HEK293T (cell line): ENCODE results near the gene HK1.

Experiments used
- CTCF ChIA-PET: fragments of 350-600 bp; formaldehyde crosslinking; extraction: SDS; loops from one replicate; lab custom pipeline; 2021; ENCODE audit warnings: antibody characterized with exemption, inconsistent platforms; lab: Yijun Ruan, JAX
- POLR2A ChIA-PET: fragments of 350-600 bp; formaldehyde crosslinking; extraction: SDS; loops from one replicate; lab custom pipeline; 2020; ENCODE audit warnings: antibody characterized with exemption, inconsistent platforms; lab: Yijun Ruan, JAX
- DNase-seq: peaks from one replicate; pipeline ENCODE4 v3.0.0; 2012; ENCODE audit warnings: mixed read lengths; ENCODE audit errors: extremely low spot score
- ARNT ChIP-seq: fragments of 450-650 bp; IDR thresholded peaks from 2 replicates; pipeline ENCODE4 v1.6.1; 2017; ENCODE audit warnings: mild to moderate bottlenecking
- BHLHE40 ChIP-seq: fragments of 450-650 bp; IDR thresholded peaks from 2 replicates; pipeline ENCODE4 v1.6.1; 2016; ENCODE audit warnings: mild to moderate bottlenecking, moderate library complexity, borderline replicate concordance
- CTBP1 ChIP-seq: fragments of 450-650 bp; IDR thresholded peaks from 2 replicates; pipeline ENCODE4 v1.6.1; 2016; ENCODE audit warnings: borderline replicate concordance
- ELF4 ChIP-seq: fragments of 450-650 bp; IDR thresholded peaks from 2 replicates; pipeline ENCODE4 v1.6.1; 2017; ENCODE audit warnings: antibody characterized with exemption
- FOXA1 ChIP-seq: fragments of 450-650 bp; IDR thresholded peaks from 2 replicates; pipeline ENCODE4 v1.6.1; 2016; ENCODE audit warnings: mild to moderate bottlenecking
- FOXK2 ChIP-seq: fragments of 450-650 bp; IDR thresholded peaks from 2 replicates; pipeline ENCODE4 v1.6.1; 2016; ENCODE audit warnings: mild to moderate bottlenecking
- FOXM1 ChIP-seq: fragments of 450-650 bp; IDR thresholded peaks from 2 replicates; pipeline ENCODE4 v1.6.1; 2017; ENCODE audit warnings: mild to moderate bottlenecking, borderline replicate concordance
- HDGF ChIP-seq: fragments of 450-650 bp; IDR thresholded peaks from 2 replicates; pipeline ENCODE4 v1.6.1; 2017; ENCODE audit warnings: antibody characterized with exemption, borderline replicate concordance
- L3MBTL2 ChIP-seq: fragments of 450-650 bp; conservative IDR thresholded peaks from 2 replicates; pipeline ENCODE4 v1.6.1; 2016; ENCODE audit warnings: mild to moderate bottlenecking
- LEF1 ChIP-seq: fragments of 450-650 bp; IDR thresholded peaks from 2 replicates; pipeline ENCODE4 v1.6.1; 2017; ENCODE audit warnings: mild to moderate bottlenecking, borderline replicate concordance
- NFRKB ChIP-seq: fragments of 450-650 bp; IDR thresholded peaks from 2 replicates; pipeline ENCODE4 v1.6.1; 2016; ENCODE audit warnings: mild to moderate bottlenecking, moderate library complexity
- SP1 ChIP-seq: fragments of 450-650 bp; IDR thresholded peaks from 2 replicates; pipeline ENCODE4 v1.6.1; 2017
- SUZ12 ChIP-seq: fragments of 450-650 bp; IDR thresholded peaks from 2 replicates; pipeline ENCODE4 v1.6.1; 2016; ENCODE audit warnings: mild to moderate bottlenecking
- TARDBP ChIP-seq: fragments of 450-650 bp; IDR thresholded peaks from 2 replicates; pipeline ENCODE4 v1.6.1; 2016
- ZNF384 ChIP-seq: fragments of 450-650 bp; IDR thresholded peaks from 2 replicates; pipeline ENCODE4 v1.6.1; 2016
- TF ChIP-seq, protein P1 (sequence below): fragments of 450-650 bp; IDR thresholded peaks from 2 replicates; pipeline ENCODE4 v1.6.1; 2016

The HK1 gene

DNA sequence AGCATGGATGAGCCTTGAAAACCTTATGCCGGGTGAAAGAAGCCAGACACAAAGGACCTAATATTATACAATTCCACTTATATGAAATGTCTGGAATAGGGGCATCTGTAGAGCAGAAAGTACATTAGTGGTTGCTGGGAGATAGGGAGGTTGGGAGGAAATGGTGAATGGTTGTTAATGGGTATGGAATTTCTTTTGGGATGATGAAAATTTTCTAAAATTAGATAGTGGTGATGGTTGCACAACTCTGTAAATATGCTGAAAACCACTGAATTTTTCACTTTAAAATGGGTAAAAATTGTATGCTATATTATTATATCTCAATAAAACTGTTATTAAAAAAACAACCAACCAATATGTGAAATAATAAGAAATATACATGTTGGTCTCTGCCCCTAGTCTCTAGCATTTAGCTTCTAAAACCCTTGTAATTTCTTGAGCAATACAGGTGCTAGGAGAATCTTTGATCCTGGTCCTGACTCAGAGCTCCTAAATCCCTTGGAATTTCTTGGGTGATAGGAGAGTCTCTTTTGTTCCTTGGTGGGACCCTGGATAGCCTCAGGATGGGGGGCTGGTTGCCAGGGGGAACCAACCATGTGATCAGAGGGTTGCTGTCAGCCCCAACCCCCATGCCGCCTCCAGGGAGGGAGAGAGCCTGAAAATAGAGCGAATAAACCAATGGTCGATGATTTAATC is 74.4 kb downstream of the HK1 start:
- POLR2A ChIA-PET: interaction anchor here (1.4 kb wide), 1 partner anchor 34 kb away, joined by 3 read pairs; no protein-coding TSS in a partner anchor
- TF ChIP-seq BHLHE40 (no peak), L3MBTL2 (no peak), LEF1 (no peak), SUZ12 (no peak), ZNF384 (no peak), FOXM1 (no peak), CTBP1 (no peak), FOXA1 (no peak), TARDBP (no peak), ELF4 (no peak), FOXK2 (no peak), NFRKB (no peak)
- TF ChIP-seq, protein P1, sequence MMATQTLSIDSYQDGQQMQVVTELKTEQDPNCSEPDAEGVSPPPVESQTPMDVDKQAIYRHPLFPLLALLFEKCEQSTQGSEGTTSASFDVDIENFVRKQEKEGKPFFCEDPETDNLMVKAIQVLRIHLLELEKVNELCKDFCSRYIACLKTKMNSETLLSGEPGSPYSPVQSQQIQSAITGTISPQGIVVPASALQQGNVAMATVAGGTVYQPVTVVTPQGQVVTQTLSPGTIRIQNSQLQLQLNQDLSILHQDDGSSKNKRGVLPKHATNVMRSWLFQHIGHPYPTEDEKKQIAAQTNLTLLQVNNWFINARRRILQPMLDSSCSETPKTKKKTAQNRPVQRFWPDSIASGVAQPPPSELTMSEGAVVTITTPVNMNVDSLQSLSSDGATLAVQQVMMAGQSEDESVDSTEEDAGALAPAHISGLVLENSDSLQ: no peak
- CTCF ChIA-PET: no interaction called here
- DNase-seq: no peak

DNA sequence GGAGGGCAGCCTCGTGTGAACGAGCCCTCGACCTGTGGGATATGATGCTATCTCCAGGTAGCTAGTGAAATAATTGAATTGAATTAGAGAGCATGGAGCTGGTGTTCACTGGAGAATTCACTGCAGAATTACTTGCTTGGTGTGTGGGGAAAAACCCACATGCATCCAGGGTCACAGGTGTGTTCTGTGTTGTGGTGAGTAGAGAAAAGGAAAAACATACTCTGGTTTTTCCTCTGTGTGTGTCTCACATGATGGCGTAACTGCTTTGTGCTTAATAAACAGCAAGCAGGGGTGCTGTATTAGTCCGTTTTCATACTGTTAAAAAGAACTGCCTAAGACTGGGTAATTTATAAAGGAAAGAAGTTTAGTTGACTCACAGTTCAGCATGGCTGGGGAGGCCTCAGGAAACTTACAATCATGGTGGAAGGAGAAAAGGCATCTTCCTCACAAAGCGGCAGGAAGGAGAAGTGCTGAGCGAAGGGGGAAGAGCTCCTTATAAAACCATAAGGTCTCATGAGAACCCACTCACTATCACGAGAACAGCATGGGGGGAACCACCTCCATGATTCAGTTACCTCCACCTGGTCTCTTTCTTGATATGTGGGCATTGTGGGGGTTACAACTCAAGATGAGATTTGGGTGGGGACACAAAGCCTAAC is 75.8 kb downstream of the HK1 start:
- POLR2A ChIA-PET: interaction anchor here (1.4 kb wide), 1 partner anchor 36 kb away, joined by 3 read pairs; no protein-coding TSS in a partner anchor
- DNase-seq: no peak
- CTCF ChIA-PET: no interaction called here
- TF ChIP-seq CTBP1 (no peak), L3MBTL2 (no peak), SP1 (no peak), FOXA1 (no peak), NFRKB (no peak), LEF1 (no peak), TARDBP (no peak), ARNT (no peak), FOXK2 (no peak), ZNF384 (no peak), SUZ12 (no peak), FOXM1 (no peak), HDGF (no peak), ELF4 (no peak), BHLHE40 (no peak)
- TF ChIP-seq, protein P1: no peak

DNA sequence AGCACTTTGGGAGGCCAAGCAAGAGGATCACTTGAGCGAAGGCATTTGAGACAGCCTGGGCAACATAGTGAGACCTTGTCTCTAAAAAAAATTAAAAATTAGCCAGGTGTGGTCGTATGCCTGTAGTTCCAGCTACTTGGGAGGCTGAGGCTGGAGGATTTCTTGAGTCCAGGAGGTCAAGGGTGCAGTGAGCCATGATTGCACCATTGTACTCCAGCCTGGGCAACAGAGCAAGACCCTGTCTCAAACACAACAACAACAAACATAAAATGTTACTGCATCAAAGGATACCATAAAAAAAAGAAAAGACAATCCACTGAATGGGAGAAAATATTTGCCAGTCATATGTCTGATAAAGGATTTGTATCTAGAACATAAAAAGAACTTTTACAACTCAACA is 77.9 kb downstream of the HK1 start:
- POLR2A ChIA-PET: no interaction called here
- TF ChIP-seq, protein P1: no peak
- TF ChIP-seq TARDBP (no peak), CTBP1 (no peak), L3MBTL2 (no peak), ELF4 (no peak), FOXM1 (no peak), FOXK2 (no peak), ZNF384 (no peak), SP1 (no peak), FOXA1 (no peak), HDGF (no peak)
- CTCF ChIA-PET: no interaction called here
- DNase-seq: no peak

DNA sequence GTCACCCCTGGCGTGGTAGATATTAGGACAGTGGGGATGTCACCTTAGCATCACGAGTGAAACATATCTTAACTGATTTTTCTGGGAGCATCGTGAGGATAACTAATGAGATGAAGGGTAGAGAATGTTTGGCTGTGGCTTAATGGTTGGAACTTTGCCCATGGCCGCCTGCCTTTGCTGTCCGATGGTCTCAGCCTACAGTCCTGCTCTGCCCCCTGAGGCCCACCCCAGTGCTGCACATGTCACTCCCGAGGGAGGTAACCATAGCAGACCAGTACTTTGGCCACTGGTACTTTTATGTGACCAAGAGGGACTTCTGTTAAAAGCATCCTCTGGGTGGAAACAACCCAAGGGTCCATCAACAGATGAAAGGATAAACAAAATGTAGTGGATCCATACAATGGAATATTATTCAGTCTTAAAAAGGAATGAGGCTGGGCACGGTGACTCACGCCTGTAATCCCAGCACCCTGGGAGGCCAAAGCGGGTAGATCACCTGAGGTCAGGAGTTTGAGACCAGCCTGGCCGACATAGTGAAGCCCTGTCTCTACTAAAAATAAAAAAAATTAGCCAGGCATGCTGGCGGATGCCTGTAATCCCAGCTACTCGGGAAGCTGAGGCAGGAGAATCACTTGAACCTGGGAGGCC is 80.0 kb downstream of the HK1 start:
- POLR2A ChIA-PET: no interaction called here
- DNase-seq: no peak
- TF ChIP-seq ZNF384 (no peak), ARNT (no peak), BHLHE40 (no peak), FOXM1 (no peak), TARDBP (no peak), LEF1 (no peak), FOXA1 (no peak), SUZ12 (no peak), ELF4 (no peak), CTBP1 (no peak), FOXK2 (no peak), HDGF (no peak)
- TF ChIP-seq, protein P1: no peak
- CTCF ChIA-PET: no interaction called here

DNA sequence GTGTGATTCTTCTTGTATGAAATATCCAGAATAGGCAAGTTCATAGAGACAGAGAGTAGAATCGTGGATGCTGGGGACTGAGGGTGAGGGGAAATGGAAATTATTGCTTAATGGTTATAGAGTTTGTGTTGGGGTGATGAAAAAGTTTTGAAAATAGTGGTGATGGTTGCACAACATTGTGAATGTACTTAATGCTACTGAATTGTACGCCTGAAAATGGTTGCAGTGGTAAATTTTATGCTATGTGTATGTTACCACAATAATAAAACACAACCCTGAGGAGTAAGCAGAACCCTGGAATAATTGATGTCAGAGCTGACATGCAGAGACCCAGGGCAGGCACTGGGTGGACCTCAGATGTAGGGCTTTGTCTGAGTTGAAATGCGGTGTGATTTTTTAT is 80.9 kb downstream of the HK1 start:
- TF ChIP-seq NFRKB (no peak), ARNT (no peak), FOXA1 (no peak), SUZ12 (no peak), CTBP1 (no peak)
- DNase-seq: no peak
- ChIA-PET POLR2A (no interaction called here), CTCF (no interaction called here)
